Measurements from ENCODE around the gene CYP4A22. TPM values are rescaled to one million over a fixed set of nuclear protein-coding genes. Genes with fewer than 3 reads are reported as not detected.
"Not testable (repeated sequence)": the region's sequence is repeated elsewhere in the genome, so short reads cannot be mapped to it uniquely, and the experiment has no call there.

CYP4A22 gene
- total RNA-seq (not detected), polyA plus RNA-seq (0.02 TPM)
- long read RNA-seq, donor 1: 0 reads
- long read RNA-seq, donor 2: 0 reads
- long read RNA-seq, donor 3: 0 reads
- long read RNA-seq, donor 4: 0 reads
- long read RNA-seq, donor 5: 0 reads
- long read RNA-seq, donor 6: 0 reads
- long read RNA-seq, donor 7: 0 reads
- long read RNA-seq, donor 8: 0 reads
- long read RNA-seq, donor 9: 0 reads
- long read RNA-seq, donor 10: 0 reads

DNA sequence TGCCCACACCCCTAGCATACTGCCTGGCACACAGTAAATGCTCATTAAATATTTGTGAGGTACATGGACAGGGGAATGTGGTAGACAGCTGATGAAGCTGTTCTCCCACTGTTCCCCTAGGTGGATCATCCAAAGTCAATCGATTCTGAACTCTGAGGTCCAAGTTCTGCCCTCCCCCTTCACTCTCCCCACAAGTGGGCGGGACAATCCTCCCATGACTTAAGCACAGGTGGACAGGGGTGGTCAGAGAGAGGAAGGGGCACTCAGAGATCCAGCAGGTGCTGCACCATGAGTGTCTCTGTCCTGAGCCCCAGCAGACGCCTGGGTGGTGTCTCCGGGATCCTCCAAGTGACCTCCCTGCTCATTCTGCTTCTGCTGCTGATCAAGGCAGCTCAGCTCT is at the start of gene CYP4A22:
CYP4A22 (plus strand) TSS at position 244 of the 400 bp plus-strand sequence; CDS start at position 289, 45 bp downstream.
- Histone ChIP-seq H3K9me3 (ENCODE audit: control insufficient read depth in 2 of 2, insufficient read depth in 1 of 2, low read length in 1 of 2) (no peaks in the 10 kb centered on the region), H3K36me3 (ENCODE audit: control insufficient read depth in 2 of 2, insufficient read depth in 2 of 2, low read length in 1 of 2) (no peaks in the 10 kb centered on the region), H3K27me3 (ENCODE audit: control insufficient read depth in 2 of 2, insufficient read depth in 1 of 2, low read length in 1 of 2) (no peaks in the 10 kb centered on the region), H3K4me1 (ENCODE audit: control insufficient read depth in 2 of 2, insufficient read depth in 2 of 2, low read length in 2 of 2) (no peaks in the 10 kb centered on the region), H3K27ac (ENCODE audit: low read depth in 1 of 2, low read length in 1 of 2) (no peak within 1 kb of the TSS), H3K4me3 (ENCODE audit: low read length in 2 of 2) (no peak within 1 kb of the TSS)
- DNase-seq (ENCODE audit: low read depth in 6 of 9, low spot score in 9 of 9): no peak
- WGBS: 92% methylated on average over 4 of the region's 4 CpGs

DNA sequence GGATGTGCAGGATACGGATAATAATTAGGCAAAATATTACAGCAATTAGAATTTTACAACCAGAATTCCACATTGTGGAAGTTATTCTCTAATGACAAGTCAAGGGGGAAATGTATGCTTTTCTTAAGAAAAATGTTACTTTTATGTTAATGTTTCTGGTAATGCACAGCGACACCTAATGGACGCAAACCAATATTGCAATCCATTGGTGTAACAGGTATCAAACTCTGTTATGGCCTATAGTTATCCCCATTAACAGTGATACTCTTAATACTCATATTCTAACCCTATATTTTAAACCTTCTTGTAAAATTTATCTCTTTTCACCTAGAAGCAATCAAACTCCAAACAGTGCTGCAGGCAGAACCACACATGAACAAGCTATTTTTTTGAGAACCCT is 47.9 kb upstream of the CYP4A22 start:
- H3K36me3 ChIP-seq (ENCODE audit: control insufficient read depth in 2 of 2, insufficient read depth in 2 of 2, low read length in 1 of 2): not testable (repeated sequence)

DNA sequence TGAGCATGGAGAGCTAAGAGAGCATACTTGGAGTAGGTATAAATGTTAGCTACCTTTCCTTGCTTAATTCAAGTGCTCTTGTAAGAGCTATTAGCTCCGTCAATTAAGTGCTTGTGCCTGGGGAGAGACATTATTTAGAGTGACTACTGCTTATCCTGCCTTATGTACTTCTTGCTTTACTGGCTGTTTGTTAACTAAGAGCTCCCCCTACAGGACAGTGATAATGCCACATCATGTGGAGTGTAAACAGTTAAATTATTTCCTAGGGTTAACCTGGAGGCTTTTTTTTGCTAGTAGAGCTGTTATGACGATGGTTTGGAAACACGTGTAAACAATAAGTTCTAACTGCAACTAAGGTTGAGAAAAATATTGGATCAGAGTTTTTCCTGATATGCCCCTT is 45.8 kb upstream of the CYP4A22 start:
- 57% methylated on average over 3 of the region's 3 CpGs for WGBS
- H3K4me1 ChIP-seq (ENCODE audit: control insufficient read depth in 2 of 2, insufficient read depth in 2 of 2, low read length in 2 of 2); H3K36me3 ChIP-seq (ENCODE audit: control insufficient read depth in 2 of 2, insufficient read depth in 2 of 2, low read length in 1 of 2); H3K27me3 ChIP-seq (ENCODE audit: control insufficient read depth in 2 of 2, insufficient read depth in 1 of 2, low read length in 1 of 2); DNase-seq (ENCODE audit: low read depth in 6 of 9, low spot score in 9 of 9); H3K9me3 ChIP-seq (ENCODE audit: control insufficient read depth in 2 of 2, insufficient read depth in 1 of 2, low read length in 1 of 2); H3K4me3 ChIP-seq (ENCODE audit: low read length in 2 of 2); H3K27ac ChIP-seq (ENCODE audit: low read depth in 1 of 2, low read length in 1 of 2): not testable (repeated sequence)

More for the DNA sequence above, 47.9 kb upstream of the CYP4A22 start:
- DNase-seq (ENCODE audit: low read depth in 6 of 9, low spot score in 9 of 9): peak in 6 of 9 donors; percentile 3 to 20 (median 6)
- H3K4me3 ChIP-seq (ENCODE audit: low read length in 2 of 2); H3K9me3 ChIP-seq (ENCODE audit: control insufficient read depth in 2 of 2, insufficient read depth in 1 of 2, low read length in 1 of 2); H3K27me3 ChIP-seq (ENCODE audit: control insufficient read depth in 2 of 2, insufficient read depth in 1 of 2, low read length in 1 of 2); H3K4me1 ChIP-seq (ENCODE audit: control insufficient read depth in 2 of 2, insufficient read depth in 2 of 2, low read length in 2 of 2); H3K27ac ChIP-seq (ENCODE audit: low read depth in 1 of 2, low read length in 1 of 2): not testable (repeated sequence)
- 5% methylated on average over 3 of the region's 3 CpGs for WGBS

DNA sequence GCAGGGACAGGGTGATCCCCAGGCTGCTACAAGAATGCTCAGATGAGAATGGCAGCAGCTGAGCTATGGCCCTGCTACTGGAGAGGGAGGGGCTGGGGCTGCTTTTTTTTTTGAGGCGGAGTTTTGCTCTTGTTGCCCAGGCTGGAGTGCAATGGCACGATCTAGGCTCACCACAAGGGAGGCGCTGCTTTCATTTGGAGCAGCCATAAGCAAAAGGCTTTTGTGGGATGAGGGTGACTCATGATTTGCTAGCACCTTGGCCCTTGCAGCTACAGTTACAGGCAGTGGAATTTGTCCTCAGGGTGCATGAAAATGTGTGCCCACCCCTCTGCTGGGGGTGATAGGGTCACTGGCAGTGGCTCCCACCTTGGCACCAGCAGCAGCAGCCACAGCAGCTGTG is 32.4 kb upstream of the CYP4A22 start:
- H3K27ac ChIP-seq (ENCODE audit: low read depth in 1 of 2, low read length in 1 of 2): no peak overlapping the region
- no peak overlapping the region for H3K4me3 ChIP-seq (ENCODE audit: low read length in 2 of 2)
- no peaks in the 10 kb centered on the region for H3K4me1 ChIP-seq (ENCODE audit: control insufficient read depth in 2 of 2, insufficient read depth in 2 of 2, low read length in 2 of 2)
- no peak for DNase-seq (ENCODE audit: low read depth in 6 of 9, low spot score in 9 of 9)
- no peaks in the 10 kb centered on the region for H3K36me3 ChIP-seq (ENCODE audit: control insufficient read depth in 2 of 2, insufficient read depth in 2 of 2, low read length in 1 of 2)
- H3K9me3 ChIP-seq (ENCODE audit: control insufficient read depth in 2 of 2, insufficient read depth in 1 of 2, low read length in 1 of 2): peaks cover 0 to 2% of the 10 kb centered on the region in 2 donors
- H3K27me3 ChIP-seq (ENCODE audit: control insufficient read depth in 2 of 2, insufficient read depth in 1 of 2, low read length in 1 of 2): no peaks in the 10 kb centered on the region
- WGBS: 97% methylated on average over 3 of the region's 3 CpGs

- H3K4me3 ChIP-seq (ENCODE audit: low read length in 2 of 2): no peak overlapping the region
- no peak overlapping the region for H3K27ac ChIP-seq (ENCODE audit: low read depth in 1 of 2, low read length in 1 of 2)
- 95% methylated on average over 3 of the region's 3 CpGs for WGBS
- no peaks in the 10 kb centered on the region for H3K27me3 ChIP-seq (ENCODE audit: control insufficient read depth in 2 of 2, insufficient read depth in 1 of 2, low read length in 1 of 2)
- H3K36me3 ChIP-seq (ENCODE audit: control insufficient read depth in 2 of 2, insufficient read depth in 2 of 2, low read length in 1 of 2): no peaks in the 10 kb centered on the region
- no peaks in the 10 kb centered on the region for H3K4me1 ChIP-seq (ENCODE audit: control insufficient read depth in 2 of 2, insufficient read depth in 2 of 2, low read length in 2 of 2)
- peaks cover 0 to 2% of the 10 kb centered on the region in 2 donors for H3K9me3 ChIP-seq (ENCODE audit: control insufficient read depth in 2 of 2, insufficient read depth in 1 of 2, low read length in 1 of 2)
- DNase-seq (ENCODE audit: low read depth in 6 of 9, low spot score in 9 of 9): no peak
These were observed 30.4 kb upstream of the CYP4A22 start for GRCh38 chr1:47106792-47107191.

GRCh38 chr1:47107851-47108574 is 29.2 kb upstream of the CYP4A22 start:
- H3K36me3 ChIP-seq (ENCODE audit: control insufficient read depth in 2 of 2, insufficient read depth in 2 of 2, low read length in 1 of 2); H3K4me3 ChIP-seq (ENCODE audit: low read length in 2 of 2); H3K4me1 ChIP-seq (ENCODE audit: control insufficient read depth in 2 of 2, insufficient read depth in 2 of 2, low read length in 2 of 2); DNase-seq (ENCODE audit: low read depth in 6 of 9, low spot score in 9 of 9); H3K27me3 ChIP-seq (ENCODE audit: control insufficient read depth in 2 of 2, insufficient read depth in 1 of 2, low read length in 1 of 2); H3K27ac ChIP-seq (ENCODE audit: low read depth in 1 of 2, low read length in 1 of 2); H3K9me3 ChIP-seq (ENCODE audit: control insufficient read depth in 2 of 2, insufficient read depth in 1 of 2, low read length in 1 of 2): not testable (repeated sequence)
- WGBS: 64% methylated on average over 10 of the region's 10 CpGs

GRCh38 chr1:47109482-47109881 is 27.8 kb upstream of the CYP4A22 start:
- not testable (repeated sequence) for H3K4me1 ChIP-seq (ENCODE audit: control insufficient read depth in 2 of 2, insufficient read depth in 2 of 2, low read length in 2 of 2); H3K27ac ChIP-seq (ENCODE audit: low read depth in 1 of 2, low read length in 1 of 2); H3K27me3 ChIP-seq (ENCODE audit: control insufficient read depth in 2 of 2, insufficient read depth in 1 of 2, low read length in 1 of 2); H3K9me3 ChIP-seq (ENCODE audit: control insufficient read depth in 2 of 2, insufficient read depth in 1 of 2, low read length in 1 of 2); H3K36me3 ChIP-seq (ENCODE audit: control insufficient read depth in 2 of 2, insufficient read depth in 2 of 2, low read length in 1 of 2); H3K4me3 ChIP-seq (ENCODE audit: low read length in 2 of 2); DNase-seq (ENCODE audit: low read depth in 6 of 9, low spot score in 9 of 9)

DNA sequence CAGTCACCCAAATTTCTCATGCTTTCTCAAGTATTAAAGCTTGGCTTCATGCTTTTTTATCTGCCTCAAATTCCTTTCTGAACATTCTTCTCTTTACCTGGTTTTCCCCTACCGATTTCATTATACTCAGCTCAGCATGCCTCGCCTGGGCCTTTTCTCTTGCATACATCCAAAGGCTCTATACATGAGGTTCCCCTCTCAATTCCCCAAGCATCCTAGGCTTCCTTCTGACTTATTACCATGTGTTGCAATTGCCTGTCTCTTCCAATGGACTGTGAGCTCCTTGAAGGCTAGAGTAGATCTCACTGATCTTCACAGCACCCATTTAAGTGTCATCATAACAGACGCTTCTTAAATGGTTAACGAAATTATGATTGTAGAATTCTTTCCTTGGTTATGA is 24.1 kb upstream of the CYP4A22 start:
- H3K27me3 ChIP-seq (ENCODE audit: control insufficient read depth in 2 of 2, insufficient read depth in 1 of 2, low read length in 1 of 2): no peaks in the 10 kb centered on the region
- no peaks in the 10 kb centered on the region for H3K4me1 ChIP-seq (ENCODE audit: control insufficient read depth in 2 of 2, insufficient read depth in 2 of 2, low read length in 2 of 2)
- DNase-seq (ENCODE audit: low read depth in 6 of 9, low spot score in 9 of 9): no peak
- WGBS: 94% methylated on average over 4 of the region's 4 CpGs
- H3K36me3 ChIP-seq (ENCODE audit: control insufficient read depth in 2 of 2, insufficient read depth in 2 of 2, low read length in 1 of 2): no peaks in the 10 kb centered on the region
- H3K27ac ChIP-seq (ENCODE audit: low read depth in 1 of 2, low read length in 1 of 2): no peak overlapping the region
- H3K9me3 ChIP-seq (ENCODE audit: control insufficient read depth in 2 of 2, insufficient read depth in 1 of 2, low read length in 1 of 2): no peaks in the 10 kb centered on the region
- no peak overlapping the region for H3K4me3 ChIP-seq (ENCODE audit: low read length in 2 of 2)

DNA sequence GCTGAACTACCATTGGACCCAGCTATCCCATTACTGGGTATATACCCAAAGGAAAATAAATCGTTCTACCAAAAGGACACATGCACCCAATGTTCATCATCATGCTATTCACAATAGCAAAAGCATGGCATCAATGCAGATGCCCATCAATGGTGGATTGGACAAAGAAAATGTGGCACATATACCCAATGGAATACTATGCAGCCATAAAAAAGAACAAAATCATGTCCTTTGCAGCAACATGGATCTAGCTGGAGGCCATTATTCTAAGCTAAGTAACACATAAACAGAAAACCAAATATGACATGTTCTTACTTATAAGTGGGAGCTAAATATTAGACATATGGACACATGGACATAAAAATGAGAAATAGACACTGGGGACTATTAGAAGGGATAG is 16.2 kb upstream of the CYP4A22 start:
- H3K4me3 ChIP-seq (ENCODE audit: low read length in 2 of 2); H3K36me3 ChIP-seq (ENCODE audit: control insufficient read depth in 2 of 2, insufficient read depth in 2 of 2, low read length in 1 of 2); DNase-seq (ENCODE audit: low read depth in 6 of 9, low spot score in 9 of 9); H3K4me1 ChIP-seq (ENCODE audit: control insufficient read depth in 2 of 2, insufficient read depth in 2 of 2, low read length in 2 of 2); H3K27ac ChIP-seq (ENCODE audit: low read depth in 1 of 2, low read length in 1 of 2); H3K9me3 ChIP-seq (ENCODE audit: control insufficient read depth in 2 of 2, insufficient read depth in 1 of 2, low read length in 1 of 2); H3K27me3 ChIP-seq (ENCODE audit: control insufficient read depth in 2 of 2, insufficient read depth in 1 of 2, low read length in 1 of 2): not testable (repeated sequence)
- WGBS: 95% methylated on average over 1 of the region's 1 CpG
